HG03175 (cell line): ENCODE measurements around the gene UBE2V1.
A peak's percentile ranks its signal among the peaks of the same experiment; 100 is the strongest.
"Not testable (repeated sequence)": the region's sequence is repeated elsewhere in the genome, so short reads cannot be mapped to it uniquely, and the experiment has no call there.

Source experiments
- ATAC-seq: cut with Tn5 transposase; IDR thresholded peaks from one replicate; pipeline ENCODE4 v1.9.1; 2021; ENCODE audit warnings: mild to moderate bottlenecking, moderate library complexity; ENCODE audit not compliant: unreplicated experiment

UBE2V1 gene

GRCh38 chr20:50138120-50138478, 25.1 kb upstream of the UBE2V1 start:
- no peak for ATAC-seq

- ATAC-seq: not testable (repeated sequence)
These were observed 24.8 kb upstream of the UBE2V1 start for GRCh38 chr20:50137702-50138101.

GRCh38 chr20:50136822-50137599, 24.1 kb upstream of the UBE2V1 start:
- ATAC-seq: no peak

- not testable (repeated sequence) for ATAC-seq
These were observed 22.2 kb upstream of the UBE2V1 start for GRCh38 chr20:50135157-50135556.

- ATAC-seq: no peak
These were observed 20.7 kb upstream of the UBE2V1 start for GRCh38 chr20:50133474-50134217.

- ATAC-seq: no peak
These were observed 20.1 kb upstream of the UBE2V1 start for GRCh38 chr20:50133041-50133440.

GRCh38 chr20:50130995-50131394, 18.0 kb upstream of the UBE2V1 start:
- ATAC-seq: no peak

- ATAC-seq: no peak
These were observed 17.4 kb upstream of the UBE2V1 start for GRCh38 chr20:50130356-50130723.

- ATAC-seq: no peak
These were observed 16.9 kb upstream of the UBE2V1 start for GRCh38 chr20:50129662-50130355.

GRCh38 chr20:50128520-50128905, 15.6 kb upstream of the UBE2V1 start:
- no peak for ATAC-seq

GRCh38 chr20:50127587-50128519, 14.9 kb upstream of the UBE2V1 start:
- ATAC-seq: no peak

GRCh38 chr20:50126662-50127061, 13.7 kb upstream of the UBE2V1 start:
- ATAC-seq: no peak

- no peak for ATAC-seq
These were observed 12.3 kb upstream of the UBE2V1 start for GRCh38 chr20:50125279-50125678.

- ATAC-seq: no peak
These were observed 11.5 kb upstream of the UBE2V1 start for GRCh38 chr20:50124496-50124895.

- no peak for ATAC-seq
These were observed 10.5 kb upstream of the UBE2V1 start for GRCh38 chr20:50123418-50123817.

GRCh38 chr20:50122763-50123162, 9.8 kb upstream of the UBE2V1 start:
- ATAC-seq: no peak

GRCh38 chr20:50121858-50122271, 8.9 kb upstream of the UBE2V1 start:
- no peak for ATAC-seq

GRCh38 chr20:50120935-50121693, 8.2 kb upstream of the UBE2V1 start:
- ATAC-seq: peak; percentile 51

GRCh38 chr20:50118203-50118602, 5.3 kb upstream of the UBE2V1 start:
- ATAC-seq: no peak

- no peak for ATAC-seq
These were observed 3.5 kb upstream of the UBE2V1 start for GRCh38 chr20:50116368-50116999.
